ENCODE data around the gene MPZ.
A peak's percentile ranks its signal among the peaks of the same experiment; 100 is the strongest.
"Not testable (repeated sequence)": the region's sequence is repeated elsewhere in the genome, so short reads cannot be mapped to it uniquely, and the experiment has no call there.

MPZ gene

GRCh38 chr1:161299347-161299746 is 10.4 kb downstream of the MPZ start:
- no peak for DNase-seq

GRCh38 chr1:161298116-161298515 is 11.7 kb downstream of the MPZ start:
- DNase-seq = no peak

DNA sequence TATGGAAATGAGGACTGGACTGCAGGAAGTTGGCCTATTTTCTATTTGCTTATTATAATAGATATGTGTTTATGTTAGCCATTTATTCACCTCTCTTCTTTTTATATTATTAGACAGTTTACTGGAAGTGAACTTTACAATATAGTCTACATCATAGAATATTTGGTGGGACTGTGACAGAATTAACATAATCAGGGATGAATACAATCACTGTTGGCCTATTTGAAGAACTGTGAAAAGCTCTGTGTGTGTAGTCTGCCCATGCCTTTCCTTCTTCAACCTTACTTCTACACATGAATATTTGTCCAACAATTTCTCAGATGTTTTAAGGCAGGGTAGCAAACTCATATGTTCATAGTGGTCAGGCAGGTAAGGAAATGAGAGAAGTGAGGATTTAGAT is 12.4 kb downstream of the MPZ start:
- no peak for DNase-seq

- DNase-seq = no peak
Measured at GRCh38 chr1:161290779-161291178, 19.0 kb downstream of the MPZ start.

- DNase-seq = no peak
Measured at GRCh38 chr1:161287482-161288054, 22.2 kb downstream of the MPZ start.

DNA sequence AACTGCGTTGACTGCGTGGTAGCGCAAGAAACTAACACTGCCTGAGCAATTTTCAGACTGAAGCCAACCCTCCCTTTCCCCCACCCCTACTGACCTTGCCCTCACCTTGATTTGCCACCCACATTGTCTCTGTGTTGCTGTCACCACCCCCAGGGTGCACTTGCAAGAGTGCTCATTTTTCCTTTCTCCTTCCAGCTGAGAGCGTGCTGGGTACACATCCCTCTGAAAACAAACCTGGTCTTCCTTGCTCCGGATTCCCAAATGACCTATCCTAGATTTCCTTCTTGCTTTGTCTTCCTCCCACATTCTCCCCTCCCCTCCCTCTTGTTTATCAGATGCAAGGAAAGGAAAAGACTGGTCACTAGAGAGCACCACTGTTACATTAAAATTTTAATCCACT is 24.2 kb downstream of the MPZ start:
- no peak for DNase-seq

- no peak for DNase-seq
Measured at GRCh38 chr1:161285113-161285512, 24.7 kb downstream of the MPZ start.

DNA sequence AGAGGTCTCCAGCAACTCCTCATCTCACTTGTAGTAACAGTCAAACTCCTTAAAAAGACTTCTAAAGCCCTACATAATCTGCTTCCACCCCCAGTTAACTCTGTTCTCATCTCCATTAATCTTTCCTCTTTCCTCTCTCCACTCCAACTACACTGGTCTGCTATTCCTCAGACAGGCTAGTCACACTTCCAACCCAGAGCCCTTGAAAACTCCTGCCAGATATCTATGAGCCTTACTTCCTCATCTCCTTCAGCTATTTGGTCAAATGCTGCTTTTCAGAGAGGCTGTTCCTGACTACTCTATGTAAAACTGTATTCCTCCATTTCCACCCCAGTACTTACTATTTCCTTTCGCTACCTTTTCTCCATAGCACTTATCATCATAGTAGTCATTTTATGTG is 26.8 kb downstream of the MPZ start:
- no peak for DNase-seq

DNA sequence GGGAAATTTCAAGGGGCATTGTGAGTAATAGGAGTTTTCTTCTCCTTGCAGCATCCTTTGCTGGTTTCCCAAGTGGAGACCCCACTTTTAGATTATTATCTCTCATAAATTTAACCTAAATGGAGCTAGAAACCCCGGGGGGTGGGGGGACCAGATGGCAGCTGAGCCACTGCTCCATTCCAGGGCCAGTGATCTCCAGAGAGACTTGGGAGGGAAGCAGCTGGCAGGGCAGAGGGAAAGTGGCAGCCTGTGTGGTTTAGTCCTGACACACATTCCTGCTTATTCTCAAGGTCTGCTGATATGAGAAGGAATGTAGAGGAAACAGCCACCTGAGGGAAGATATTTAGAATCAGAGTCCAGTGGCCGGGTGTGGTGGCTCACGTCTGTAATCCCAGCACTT is 34.9 kb downstream of the MPZ start:
- no peak for DNase-seq

- peak; percentile 7 for DNase-seq
Measured at GRCh38 chr1:161273402-161273801, 36.4 kb downstream of the MPZ start.

DNA sequence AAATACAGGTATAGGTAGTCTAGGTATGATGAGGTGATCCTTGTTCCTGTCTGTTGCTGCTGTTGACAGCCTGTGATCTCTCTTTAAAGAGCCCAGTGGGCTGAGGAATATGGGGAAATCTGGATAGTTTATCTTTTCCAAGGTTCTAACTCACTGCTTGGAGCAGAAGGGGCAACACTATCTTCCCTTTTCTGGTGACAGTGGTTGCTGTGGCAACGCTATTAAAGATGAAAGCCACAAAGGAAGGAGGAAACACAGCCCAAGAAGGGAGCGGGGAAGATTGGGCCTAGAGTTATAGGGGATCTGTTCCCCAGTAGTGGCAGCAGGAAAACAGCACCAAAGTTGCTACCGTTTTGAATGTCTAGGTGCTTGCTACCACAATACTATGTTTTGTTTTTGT is 42.4 kb downstream of the MPZ start:
- no peak for DNase-seq

GRCh38 chr1:161266836-161267235 is 42.9 kb downstream of the MPZ start:
- no peak for DNase-seq

DNA sequence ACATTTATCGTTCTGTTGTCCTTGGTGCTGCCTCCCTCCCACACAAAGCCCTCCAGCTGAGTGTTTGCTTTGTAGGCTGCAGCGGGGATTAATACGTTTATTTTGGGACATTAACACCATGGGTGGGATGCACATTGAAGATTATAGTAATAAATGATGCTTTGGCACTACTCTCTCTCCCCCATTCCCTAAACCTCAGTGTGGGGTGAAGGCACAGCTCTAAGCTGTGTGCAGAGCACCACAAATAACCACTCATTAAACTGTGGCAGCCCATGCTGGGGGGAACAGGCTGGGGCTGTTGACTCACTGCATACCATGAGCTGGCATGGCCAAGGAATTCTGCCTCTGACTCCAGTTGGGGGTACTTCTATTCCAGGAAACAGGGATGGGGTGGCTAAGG is 43.6 kb downstream of the MPZ start:
- no peak for DNase-seq

DNA sequence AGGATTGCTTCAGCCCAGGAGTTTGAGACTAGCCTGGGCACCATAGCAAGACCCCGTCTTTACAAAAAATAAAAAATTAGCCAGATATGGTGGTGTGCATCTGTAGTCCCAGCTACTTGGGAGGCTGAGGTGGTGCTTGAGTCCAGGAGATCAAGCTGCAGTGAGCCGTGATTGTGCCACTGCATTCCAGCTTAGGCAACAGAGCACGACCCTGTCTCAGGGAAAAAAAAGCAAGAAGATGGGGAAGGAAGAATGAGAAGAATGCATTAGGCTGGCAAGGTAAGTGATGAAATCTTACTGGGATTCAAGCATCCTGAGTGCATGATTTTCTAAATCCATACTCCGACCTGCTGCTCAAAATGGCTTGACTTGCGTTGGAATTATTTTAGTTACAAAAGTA is 44.5 kb downstream of the MPZ start:
- no peak for DNase-seq

DNA sequence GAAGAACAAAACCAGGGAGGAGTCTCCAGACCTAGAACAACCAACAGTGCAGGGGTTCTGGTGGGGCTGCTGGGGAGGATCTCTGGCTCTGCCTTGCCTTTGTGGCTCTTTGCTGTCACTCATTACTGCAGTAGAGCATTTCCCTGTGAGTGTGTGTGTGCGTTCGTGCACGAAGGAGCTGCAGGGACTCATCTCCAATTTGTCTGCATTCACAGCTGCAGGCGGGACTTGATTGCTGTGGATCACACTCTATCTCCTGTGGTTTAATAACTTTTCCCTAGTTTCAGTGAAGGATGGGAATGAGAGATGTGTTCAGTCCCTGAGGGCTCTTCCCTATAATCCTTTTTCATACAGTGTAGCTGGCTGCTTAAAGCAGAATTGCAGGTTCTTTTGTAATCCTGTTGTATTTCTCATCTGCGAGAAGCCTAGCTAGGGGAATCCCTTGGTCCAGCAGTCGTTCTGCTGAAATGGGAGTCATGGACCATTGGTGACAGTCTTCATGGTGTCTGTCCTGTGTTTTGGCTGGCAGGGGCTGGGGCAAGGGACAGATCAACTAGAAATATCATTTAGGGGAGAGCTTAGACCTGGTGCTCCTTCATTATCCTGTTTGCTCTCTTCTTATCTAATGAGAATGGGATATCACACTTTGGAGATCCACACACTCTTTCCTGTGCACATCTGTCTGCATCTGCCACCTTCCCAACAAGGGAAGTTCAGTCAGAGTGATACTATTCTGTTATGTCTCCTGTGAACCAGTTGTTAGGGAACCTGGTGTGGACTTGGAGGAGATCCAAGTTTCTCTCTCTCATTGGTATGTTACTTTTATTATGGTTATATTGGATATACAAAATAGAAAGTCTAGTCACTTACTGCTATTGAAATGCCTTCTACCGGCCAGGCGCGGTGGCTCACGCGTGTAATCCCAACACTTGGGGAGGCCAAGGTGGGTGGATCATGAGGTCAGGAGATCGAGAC is 48.2 kb downstream of the MPZ start:
- DNase-seq = no peak

DNA sequence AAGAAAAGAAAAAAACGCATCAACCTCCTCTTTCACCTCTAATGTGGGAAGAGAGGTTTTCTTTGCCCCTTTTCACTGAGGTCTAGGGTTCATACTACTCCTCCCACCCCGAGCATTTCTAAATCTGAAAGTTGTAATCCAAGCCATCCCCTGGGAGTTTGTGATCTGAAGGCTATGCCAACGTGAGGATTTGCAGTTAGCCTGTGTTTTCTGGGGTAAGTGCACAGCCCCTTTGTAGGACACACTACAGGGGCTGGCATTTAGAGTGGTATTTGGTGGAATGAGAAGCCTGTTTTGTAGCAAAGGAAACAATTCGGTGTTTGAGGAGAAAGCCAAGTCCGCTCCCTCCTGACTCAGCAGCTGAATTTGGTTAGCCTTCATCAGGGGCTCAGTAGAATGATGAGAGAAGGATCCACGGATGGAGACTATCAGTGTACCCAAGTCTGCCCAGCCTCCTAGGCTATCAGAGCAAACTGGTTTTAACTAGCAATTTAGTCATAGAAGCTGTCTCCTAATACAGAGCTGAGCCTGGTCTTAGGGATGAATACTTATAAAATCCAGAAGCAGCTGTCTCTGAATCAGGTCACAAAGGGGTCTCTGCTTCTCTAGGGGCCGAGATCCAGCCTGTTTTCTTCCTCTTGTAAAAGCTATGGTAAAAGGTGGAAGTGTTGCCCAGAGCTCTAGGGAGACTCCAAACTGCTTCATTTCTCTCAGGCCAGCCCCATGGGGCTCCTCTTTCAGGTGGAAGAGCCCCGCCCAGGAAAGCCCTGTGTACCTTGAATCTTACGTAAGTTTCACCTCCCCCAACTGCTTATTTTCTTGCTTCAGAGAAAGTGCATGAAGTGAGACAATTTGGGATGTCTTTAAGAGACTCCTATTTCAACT is 49.1 kb downstream of the MPZ start:
- no peak for DNase-seq

DNA sequence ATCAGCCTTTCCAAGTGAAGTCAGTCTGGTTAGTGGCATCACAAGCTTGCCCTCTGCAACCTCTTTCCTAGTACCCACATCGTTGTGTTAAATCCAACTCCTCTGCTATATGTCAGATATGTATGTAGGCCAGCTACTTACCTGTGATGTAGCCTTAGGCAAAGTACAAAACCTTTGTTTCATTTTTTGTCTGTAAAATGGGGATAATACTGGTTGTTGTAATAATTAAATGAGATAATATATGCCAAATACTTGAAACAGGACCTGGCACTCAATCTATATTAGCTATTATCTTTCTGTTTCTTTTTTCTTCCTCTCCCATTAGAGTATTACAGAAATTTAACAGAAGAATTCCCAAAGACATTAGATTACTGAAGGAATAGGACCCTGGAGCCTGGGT is 50.0 kb downstream of the MPZ start:
- DNase-seq = no peak

GRCh38 chr1:161259345-161259702 is 50.4 kb downstream of the MPZ start:
- DNase-seq = no peak

GRCh38 chr1:161258439-161259344 is 51.1 kb downstream of the MPZ start, which contains the start of gene PCP4L1:
Gene PCP4L1, plus strand, starts transcription at chr1:161258745. Its CDS starts 230 bp downstream, at chr1:161258975.
- DNase-seq = peak; percentile 42

GRCh38 chr1:161257109-161257508 is 52.7 kb downstream of the MPZ start:
- not testable (repeated sequence) for DNase-seq

DNA sequence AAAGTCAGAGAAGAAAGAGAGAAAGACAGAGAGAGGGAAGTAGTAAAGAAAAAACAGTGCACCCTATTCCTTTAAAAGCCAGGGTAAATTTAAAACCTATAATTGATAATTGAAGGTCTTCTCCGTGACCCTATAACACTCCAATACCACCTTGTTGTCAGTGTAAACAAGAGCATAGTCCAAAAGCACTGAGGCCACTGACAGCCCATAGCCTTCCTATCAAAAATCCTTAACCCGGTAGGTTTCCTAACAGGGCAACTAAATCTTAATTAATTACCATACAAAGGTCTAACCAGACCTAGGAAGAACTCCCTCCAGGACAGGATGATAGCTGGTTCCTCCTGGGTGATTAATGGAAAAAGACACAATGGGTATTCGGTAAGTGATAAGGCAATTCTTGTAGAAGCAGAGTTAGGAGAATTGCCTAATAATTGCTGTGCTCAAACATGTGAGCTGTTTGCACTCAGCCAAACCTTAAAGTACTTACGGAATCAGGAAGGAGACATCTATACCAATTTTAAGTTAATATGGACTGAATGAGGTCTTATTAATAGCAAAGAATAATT is 53.7 kb downstream of the MPZ start:
- DNase-seq = not testable (repeated sequence)

GRCh38 chr1:161255302-161255701 is 54.5 kb downstream of the MPZ start:
- not testable (repeated sequence) for DNase-seq
